Measurements from ENCODE around the gene LRRTM2.

The LRRTM2 gene

DNA sequence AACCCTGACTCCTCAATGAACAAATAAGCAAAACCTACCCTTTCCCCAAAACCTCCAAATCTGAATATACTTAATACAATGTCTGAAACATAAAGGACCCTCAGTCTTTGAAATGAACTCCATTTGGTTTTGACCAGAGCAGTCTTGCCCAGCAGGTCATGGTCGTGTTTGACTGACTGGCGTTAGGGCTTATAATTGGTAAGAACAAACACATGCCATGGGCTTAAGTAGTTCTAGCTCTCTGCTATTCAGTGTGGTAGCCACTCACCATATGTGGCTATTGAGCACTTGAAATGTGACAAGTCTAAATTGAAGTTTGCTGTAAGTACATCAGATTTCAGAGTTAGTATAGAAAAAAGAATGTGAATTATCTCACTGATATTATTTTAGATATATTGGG, 42.1 kb downstream of the LRRTM2 start:
- no peak overlapping the region for H3K27ac Mint-ChIP-seq
- H3K36me3 Mint-ChIP-seq, result no peaks in the 10 kb centered on the region
- no peaks in the 10 kb centered on the region for H3K4me1 Mint-ChIP-seq
- H3K9me3 Mint-ChIP-seq, result no peaks in the 10 kb centered on the region
- no peak overlapping the region for H3K4me3 Mint-ChIP-seq
- H3K27me3 Mint-ChIP-seq, result peaks cover 4% of the 10 kb centered on the region

DNA sequence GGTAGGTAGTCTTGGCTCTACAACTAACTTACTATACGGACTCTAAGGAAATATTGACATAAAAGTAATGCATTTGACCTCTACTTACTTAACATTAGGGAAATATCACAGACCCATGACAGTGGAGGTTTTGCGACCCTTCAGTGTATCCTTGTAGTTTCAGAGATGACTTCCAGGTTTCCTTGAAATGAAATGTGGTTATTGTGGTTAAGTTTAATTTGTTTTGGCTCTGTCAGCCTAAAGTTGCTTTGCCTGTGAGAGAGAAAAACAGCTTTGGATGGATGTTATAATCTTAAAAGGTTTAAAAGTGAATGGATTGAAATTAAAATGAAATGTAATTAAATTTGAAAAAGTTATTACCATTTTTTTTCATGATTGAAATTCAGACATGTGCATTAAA, 42.9 kb downstream of the LRRTM2 start:
- Mint-ChIP-seq H3K36me3 (no peaks in the 10 kb centered on the region), H3K4me1 (no peaks in the 10 kb centered on the region), H3K27ac (no peak overlapping the region), H3K27me3 (peaks cover 4% of the 10 kb centered on the region), H3K9me3 (no peaks in the 10 kb centered on the region), H3K4me3 (no peak overlapping the region)

- H3K4me3 Mint-ChIP-seq, result no peak overlapping the region
- no peaks in the 10 kb centered on the region for H3K36me3 Mint-ChIP-seq
- H3K27ac Mint-ChIP-seq, result no peak overlapping the region
- H3K9me3 Mint-ChIP-seq, result no peaks in the 10 kb centered on the region
- H3K4me1 Mint-ChIP-seq, result no peaks in the 10 kb centered on the region
- peaks cover 3% of the 10 kb centered on the region for H3K27me3 Mint-ChIP-seq
These were observed 43.4 kb downstream of the LRRTM2 start for GRCh38 chr5:138831703-138832102.

DNA sequence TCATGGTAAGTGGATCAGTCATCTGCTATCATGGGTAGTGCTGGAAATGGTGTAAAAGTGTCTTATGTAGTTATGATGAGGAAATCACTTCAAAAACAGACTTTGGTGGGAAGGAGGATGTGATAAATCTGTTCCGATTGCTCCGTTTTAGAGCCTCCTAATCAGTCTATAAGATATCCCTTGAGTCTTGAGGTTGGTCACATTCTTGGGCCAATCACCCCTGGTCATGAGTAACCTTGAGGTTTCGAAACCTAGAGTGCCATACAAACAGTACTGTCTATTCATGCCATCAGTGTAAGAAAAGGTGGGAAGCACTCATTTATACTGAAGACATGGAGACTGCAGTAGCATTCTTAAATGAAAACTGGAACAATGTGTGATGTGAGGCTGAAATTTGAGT, 45.8 kb downstream of the LRRTM2 start:
- H3K4me3 Mint-ChIP-seq, result no peak overlapping the region
- no peak overlapping the region for H3K27ac Mint-ChIP-seq
- no peaks in the 10 kb centered on the region for H3K36me3 Mint-ChIP-seq
- no peaks in the 10 kb centered on the region for H3K9me3 Mint-ChIP-seq
- H3K27me3 Mint-ChIP-seq, result peaks cover 2% of the 10 kb centered on the region
- H3K4me1 Mint-ChIP-seq, result no peaks in the 10 kb centered on the region

- no peak overlapping the region for H3K4me3 Mint-ChIP-seq
These were observed 46.6 kb downstream of the LRRTM2 start for GRCh38 chr5:138828556-138828955.

GRCh38 chr5:138824924-138825863, 49.9 kb downstream of the LRRTM2 start:
- H3K4me1 Mint-ChIP-seq, result no peaks in the 10 kb centered on the region
- H3K27ac Mint-ChIP-seq, result no peak overlapping the region
- no peak overlapping the region for H3K4me3 Mint-ChIP-seq
- H3K27me3 Mint-ChIP-seq, result peaks cover 19% of the 10 kb centered on the region
- no peaks in the 10 kb centered on the region for H3K36me3 Mint-ChIP-seq
- H3K9me3 Mint-ChIP-seq, result no peaks in the 10 kb centered on the region

More at GRCh38 chr5:138828556-138828955, 46.6 kb downstream of the LRRTM2 start:
- Mint-ChIP-seq H3K36me3 (no peaks in the 10 kb centered on the region), H3K27ac (no peak overlapping the region), H3K4me1 (no peaks in the 10 kb centered on the region), H3K9me3 (no peaks in the 10 kb centered on the region), H3K27me3 (peaks cover 4% of the 10 kb centered on the region)

DNA sequence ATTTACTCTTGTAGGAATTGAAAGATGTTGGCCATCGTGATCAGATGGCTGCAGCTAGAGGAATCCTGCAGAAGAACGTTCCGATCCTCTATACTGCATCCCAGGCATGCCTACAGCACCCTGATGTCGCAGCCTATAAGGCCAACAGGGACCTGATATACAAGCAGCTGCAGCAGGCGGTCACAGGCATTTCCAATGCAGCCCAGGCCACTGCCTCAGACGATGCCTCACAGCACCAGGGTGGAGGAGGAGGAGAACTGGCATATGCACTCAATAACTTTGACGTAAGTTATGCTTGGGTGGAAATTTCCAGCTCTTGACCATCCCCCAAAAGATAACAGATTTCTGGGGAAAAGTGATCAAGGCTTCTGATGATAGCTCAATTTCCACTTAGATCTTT, 50.6 kb downstream of the LRRTM2 start:
- no peaks in the 10 kb centered on the region for H3K4me1 Mint-ChIP-seq
- H3K4me3 Mint-ChIP-seq, result no peak overlapping the region
- peaks cover 20% of the 10 kb centered on the region for H3K27me3 Mint-ChIP-seq
- no peak overlapping the region for H3K27ac Mint-ChIP-seq
- H3K36me3 Mint-ChIP-seq, result no peaks in the 10 kb centered on the region
- H3K9me3 Mint-ChIP-seq, result no peaks in the 10 kb centered on the region

DNA sequence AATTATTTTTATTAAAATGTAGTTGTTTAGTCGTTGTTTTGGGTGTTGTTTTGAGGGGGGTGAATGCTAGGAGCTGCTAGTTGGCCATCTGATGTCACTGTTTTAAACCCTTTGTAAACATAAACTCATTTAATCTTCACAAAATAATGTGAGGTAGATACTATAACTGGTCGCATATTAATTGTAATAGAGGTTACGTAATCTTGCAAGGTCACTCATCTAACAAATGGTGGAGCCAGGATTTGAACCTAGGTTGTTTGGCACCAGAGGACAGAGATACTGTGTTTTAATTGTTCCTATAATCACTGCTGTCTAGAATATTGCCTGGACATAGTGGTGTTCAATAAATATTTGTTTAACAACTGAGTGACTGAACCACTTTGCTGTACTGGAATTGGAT, 54.4 kb downstream of the LRRTM2 start:
- Mint-ChIP-seq H3K36me3 (no peaks in the 10 kb centered on the region), H3K9me3 (no peaks in the 10 kb centered on the region), H3K4me1 (no peaks in the 10 kb centered on the region), H3K4me3 (no peak overlapping the region), H3K27me3 (peaks cover 21% of the 10 kb centered on the region), H3K27ac (no peak overlapping the region)

- Mint-ChIP-seq H3K27ac (no peak overlapping the region), H3K9me3 (no peaks in the 10 kb centered on the region), H3K27me3 (peaks cover 21% of the 10 kb centered on the region), H3K36me3 (no peaks in the 10 kb centered on the region), H3K4me1 (no peaks in the 10 kb centered on the region), H3K4me3 (no peak overlapping the region)
These were observed 56.1 kb downstream of the LRRTM2 start for GRCh38 chr5:138819081-138819480.
